ENCODE results near the gene ASB6. TPM values are rescaled to one million over a fixed set of nuclear protein-coding genes. Genes with fewer than 3 reads are reported as not detected.

The ASB6 gene
- total RNA-seq, 1 donor from 2014 or later, result 20.1 TPM

DNA sequence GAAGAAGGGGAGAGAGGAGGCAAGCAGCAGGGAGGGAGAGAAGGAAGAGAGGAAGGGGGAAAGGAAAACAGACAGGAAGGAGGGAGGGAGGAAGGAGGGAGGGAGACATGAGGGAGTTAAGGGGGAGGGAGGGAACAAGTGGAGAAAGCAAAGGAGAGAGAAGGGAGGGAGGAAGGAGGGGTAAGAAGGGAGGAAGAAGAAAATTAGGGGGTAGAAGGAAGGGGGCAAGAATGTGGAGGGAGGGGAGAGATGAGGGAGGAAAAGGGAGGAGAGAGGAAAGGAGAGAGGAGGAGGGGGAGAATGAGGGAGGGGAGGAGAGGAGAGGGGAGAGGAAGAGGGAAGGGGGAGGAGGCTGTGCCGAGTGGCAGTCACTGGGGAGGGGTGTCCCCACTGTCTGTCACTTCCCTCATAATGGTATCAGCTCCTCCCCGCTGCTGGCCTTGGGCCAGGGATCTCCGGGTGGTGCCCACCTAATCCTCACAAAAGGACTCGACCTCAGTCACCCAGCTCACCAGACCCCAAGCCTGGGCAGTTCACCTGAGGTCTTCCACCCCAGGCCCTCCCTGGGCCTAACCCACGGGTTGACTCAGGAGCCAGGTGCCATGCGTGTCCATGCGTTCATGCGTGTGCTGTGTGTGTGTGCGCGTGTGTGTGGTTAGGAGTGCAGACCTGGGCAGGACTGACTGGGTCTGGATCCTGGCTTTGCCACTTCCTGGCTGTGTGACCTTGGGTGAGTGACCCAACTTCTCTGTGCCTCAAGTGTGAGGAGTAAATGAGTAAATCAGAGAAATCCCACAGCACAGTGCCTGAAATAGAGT is 39.1 kb downstream of the ASB6 start:
- Mint-ChIP-seq H3K9me3 (no peaks in the 10 kb centered on the region), H3K4me3 (no peak overlapping the region), H3K4me1 (peaks cover 19% of the 10 kb centered on the region), H3K27ac (no peak overlapping the region), H3K27me3 (peaks cover 23% of the 10 kb centered on the region), H3K36me3 (ENCODE audit: low read depth) (no peaks in the 10 kb centered on the region)
- TF ChIP-seq, protein P1, sequence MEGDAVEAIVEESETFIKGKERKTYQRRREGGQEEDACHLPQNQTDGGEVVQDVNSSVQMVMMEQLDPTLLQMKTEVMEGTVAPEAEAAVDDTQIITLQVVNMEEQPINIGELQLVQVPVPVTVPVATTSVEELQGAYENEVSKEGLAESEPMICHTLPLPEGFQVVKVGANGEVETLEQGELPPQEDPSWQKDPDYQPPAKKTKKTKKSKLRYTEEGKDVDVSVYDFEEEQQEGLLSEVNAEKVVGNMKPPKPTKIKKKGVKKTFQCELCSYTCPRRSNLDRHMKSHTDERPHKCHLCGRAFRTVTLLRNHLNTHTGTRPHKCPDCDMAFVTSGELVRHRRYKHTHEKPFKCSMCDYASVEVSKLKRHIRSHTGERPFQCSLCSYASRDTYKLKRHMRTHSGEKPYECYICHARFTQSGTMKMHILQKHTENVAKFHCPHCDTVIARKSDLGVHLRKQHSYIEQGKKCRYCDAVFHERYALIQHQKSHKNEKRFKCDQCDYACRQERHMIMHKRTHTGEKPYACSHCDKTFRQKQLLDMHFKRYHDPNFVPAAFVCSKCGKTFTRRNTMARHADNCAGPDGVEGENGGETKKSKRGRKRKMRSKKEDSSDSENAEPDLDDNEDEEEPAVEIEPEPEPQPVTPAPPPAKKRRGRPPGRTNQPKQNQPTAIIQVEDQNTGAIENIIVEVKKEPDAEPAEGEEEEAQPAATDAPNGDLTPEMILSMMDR (IDR thresholded peaks at IDR 0.05), result no peak
- ChIA-PET CTCF (no interaction called here), POLR2A (interaction anchor here (0.8 to 1.1 kb wide), 2 partner anchors 20 to 461 kb away, joined by 3 to 5 read pairs; no protein-coding TSS in a partner anchor)
- intact Hi-C loops (cut with micrococcal nuclease), result no loop called here
- DNase-seq, result no peak
- ATAC-seq (ENCODE audit: low read depth), result no peak

DNA sequence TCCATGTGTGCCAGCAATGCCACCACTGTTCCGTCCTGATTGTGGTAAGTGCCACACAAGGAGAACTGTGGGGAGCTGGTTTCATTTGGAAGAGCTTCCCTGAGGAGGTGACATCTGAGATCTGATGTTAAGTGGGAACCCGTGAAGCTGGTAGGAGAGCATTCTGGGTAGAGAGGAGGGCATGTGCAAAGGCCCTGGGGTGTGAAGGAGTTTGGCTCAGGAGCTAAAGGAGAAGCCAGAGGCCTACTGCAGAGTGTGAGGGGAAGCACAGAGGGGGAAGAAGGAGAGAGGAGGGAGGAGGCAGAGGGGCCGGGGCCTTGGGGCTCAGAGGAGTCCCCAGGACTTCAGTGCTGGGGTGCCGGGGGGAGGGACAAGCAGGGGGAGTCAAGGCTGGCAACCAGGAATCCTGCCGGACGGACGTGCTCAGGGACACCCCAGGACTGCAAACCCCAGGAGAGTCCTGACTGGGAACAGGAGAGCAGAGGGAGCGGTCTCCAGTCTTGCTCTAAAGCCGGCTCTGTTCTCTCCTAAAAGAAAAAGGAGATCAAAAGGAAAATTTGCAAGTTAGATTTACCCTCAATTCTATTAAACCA is 40.8 kb downstream of the ASB6 start:
- no peak for ATAC-seq (ENCODE audit: low read depth)
- TF ChIP-seq, protein P1 (IDR thresholded peaks at IDR 0.05), result no peak

DNA sequence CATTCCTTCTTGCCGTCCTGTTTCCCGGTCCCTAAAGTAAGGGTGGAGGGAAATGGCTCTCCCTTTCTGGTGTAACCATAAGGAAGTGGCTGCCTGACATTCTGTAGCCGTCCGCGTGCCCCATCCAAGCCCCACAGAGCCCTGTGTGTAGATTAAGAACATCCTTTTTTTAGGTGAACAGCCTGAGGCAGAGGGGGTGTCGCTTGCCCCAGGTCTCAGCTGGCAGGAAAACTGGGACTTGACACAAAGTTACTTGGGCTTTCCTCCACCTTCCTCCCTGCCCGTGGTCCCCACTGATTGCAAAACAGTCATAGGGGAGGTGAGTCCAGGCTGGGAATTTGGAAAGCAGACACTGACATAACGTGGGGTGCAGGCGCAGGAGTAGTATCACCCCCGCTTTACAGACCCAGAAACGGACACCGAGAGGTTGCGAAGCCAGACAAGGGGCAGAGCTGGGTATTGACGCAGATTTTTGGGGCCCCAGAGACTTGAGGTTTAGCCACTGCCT is 43.8 kb downstream of the ASB6 start:
- Mint-ChIP-seq H3K9me3 (no peaks in the 10 kb centered on the region), H3K27ac (no peak overlapping the region), H3K4me1 (peaks cover 15% of the 10 kb centered on the region), H3K27me3 (peaks cover 39% of the 10 kb centered on the region), H3K36me3 (ENCODE audit: low read depth) (no peaks in the 10 kb centered on the region), H3K4me3 (peak overlapping the region; percentile 24)
- TF ChIP-seq, protein P1 (IDR thresholded peaks at IDR 0.05), result no peak
- ChIA-PET POLR2A (interaction anchor here (1.0 to 1.7 kb wide), 2 partner anchors 10 to 11 kb away, joined by 3 read pairs; no protein-coding TSS in a partner anchor), CTCF (interaction anchor here (1.2 kb wide), 1 partner anchor 13 kb away, joined by 3 read pairs; no protein-coding TSS in a partner anchor)
- DNase-seq, result no peak
- ATAC-seq (ENCODE audit: low read depth), result peak; percentile 45
- intact Hi-C loops (cut with micrococcal nuclease), result no loop called here

More for the DNA sequence above, 40.8 kb downstream of the ASB6 start:
- POLR2A ChIA-PET, result no interaction called here
- Mint-ChIP-seq H3K9me3 (no peaks in the 10 kb centered on the region), H3K4me3 (no peak overlapping the region), H3K36me3 (ENCODE audit: low read depth) (no peaks in the 10 kb centered on the region), H3K4me1 (peaks cover 14% of the 10 kb centered on the region), H3K27ac (peak overlapping the region; percentile 4), H3K27me3 (peaks cover 25% of the 10 kb centered on the region)
- CTCF ChIA-PET, result no interaction called here
- no peak for DNase-seq
- intact Hi-C loops (cut with micrococcal nuclease), result no loop called here

DNA sequence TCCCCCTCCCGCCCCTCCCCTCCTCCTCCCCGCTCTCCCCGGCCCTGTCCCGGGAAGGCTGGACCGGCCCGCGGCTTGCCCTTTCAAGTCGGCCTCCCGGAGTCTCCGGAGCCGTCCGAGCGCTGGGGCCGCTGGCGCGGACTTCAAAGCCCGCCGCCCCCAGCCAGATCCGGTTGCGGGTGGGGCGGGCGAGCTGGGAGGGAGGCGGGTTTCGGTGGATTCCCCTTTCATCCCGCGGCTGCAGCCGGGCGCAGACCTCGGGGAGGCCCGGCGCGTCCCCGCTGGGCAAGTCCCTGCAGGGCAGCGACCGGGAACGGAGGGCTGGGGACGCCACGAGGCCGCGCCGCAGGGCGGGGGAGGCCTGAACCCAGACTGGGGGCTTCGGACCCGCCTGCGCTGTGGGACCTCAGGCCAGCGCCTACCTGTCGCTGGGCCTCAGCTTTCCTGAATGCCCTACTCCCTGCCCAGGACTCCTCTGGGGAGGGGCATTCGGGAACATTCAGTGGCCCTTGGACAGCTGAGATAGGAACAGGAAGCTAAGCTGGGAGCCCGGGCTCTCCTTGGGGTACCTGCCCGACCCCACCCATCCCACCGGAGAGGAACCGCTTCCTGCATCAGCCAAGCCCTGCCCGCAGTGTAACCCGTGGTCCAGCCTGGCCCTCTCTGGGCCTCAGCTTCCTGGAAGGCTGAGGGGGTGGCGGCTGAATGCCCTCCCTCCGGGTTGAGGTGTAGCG is 44.4 kb downstream of the ASB6 start:
- ChIA-PET CTCF (interaction anchor here (0.7 kb wide), 1 partner anchor 137 kb away, joined by 3 read pairs; no protein-coding TSS in a partner anchor), POLR2A (interaction anchor here (1.0 to 1.7 kb wide), 3 partner anchors 10 to 29 kb away, joined by 3 to 5 read pairs (median 3); partner anchors contain the start of gene NTMT1)
- intact Hi-C loops (cut with micrococcal nuclease), result no loop called here
- Mint-ChIP-seq H3K27ac (no peak overlapping the region), H3K9me3 (no peaks in the 10 kb centered on the region), H3K4me1 (peaks cover 12% of the 10 kb centered on the region), H3K36me3 (ENCODE audit: low read depth) (no peaks in the 10 kb centered on the region), H3K27me3 (peaks cover 40% of the 10 kb centered on the region), H3K4me3 (peak overlapping the region; percentile 24)
- DNase-seq, result no peak
- TF ChIP-seq, protein P1 (IDR thresholded peaks at IDR 0.05), result no peak
- peak; percentile 40 for ATAC-seq (ENCODE audit: low read depth)
